Cerebellar cortex (tissue), 1 donor: ENCODE measurements around the gene FAM177A1.
A peak's percentile ranks its signal among the peaks of the same experiment; 100 is the strongest.
"Not testable (repeated sequence)": the region's sequence is repeated elsewhere in the genome, so short reads cannot be mapped to it uniquely, and the experiment has no call there.

Experiments
- DNase-seq: peaks from one replicate; pipeline ENCODE4 v3.0.0-alpha.2; 2015; ENCODE audit warnings: low spot score

Gene FAM177A1

GRCh38 chr14:35046048-35046750 is at the start of gene FAM177A1:
TSS of gene FAM177A1 (plus strand) at chr14:35046272. CDS start at chr14:35046464, 192 bp downstream.
- DNase-seq: peak; percentile 97

- peak; percentile 40 for DNase-seq
Observed at GRCh38 chr14:34997762-34998161, 48.3 kb upstream of the FAM177A1 start.

GRCh38 chr14:34999500-34999899 is 46.6 kb upstream of the FAM177A1 start:
- no peak for DNase-seq

- no peak for DNase-seq
Observed at GRCh38 chr14:35001621-35002020, 44.5 kb upstream of the FAM177A1 start.

GRCh38 chr14:35004839-35005238 is 41.2 kb upstream of the FAM177A1 start:
- no peak for DNase-seq

GRCh38 chr14:35016568-35016967 is 29.5 kb upstream of the FAM177A1 start:
- DNase-seq: no peak

GRCh38 chr14:35020713-35021112 is 25.4 kb upstream of the FAM177A1 start:
- DNase-seq: no peak

- DNase-seq: no peak
Observed at GRCh38 chr14:35028435-35028834, 17.6 kb upstream of the FAM177A1 start.

GRCh38 chr14:35032562-35032961 is 13.5 kb upstream of the FAM177A1 start:
- DNase-seq: no peak

GRCh38 chr14:35034440-35034833 is 11.6 kb upstream of the FAM177A1 start:
- no peak for DNase-seq

- DNase-seq: not testable (repeated sequence)
Observed at GRCh38 chr14:35034944-35035554, 11.0 kb upstream of the FAM177A1 start.

- DNase-seq: not testable (repeated sequence)
Observed at GRCh38 chr14:35038312-35038711, 7.8 kb upstream of the FAM177A1 start.

- DNase-seq: no peak
Observed at GRCh38 chr14:35042632-35043031, 3.4 kb upstream of the FAM177A1 start.

GRCh38 chr14:35043046-35043445 is 3.0 kb upstream of the FAM177A1 start:
- no peak for DNase-seq

- no peak for DNase-seq
Observed at GRCh38 chr14:35044939-35045797, 904 bp upstream of the FAM177A1 start.

- DNase-seq: no peak
Observed at GRCh38 chr14:35045798-35046047, 349 bp upstream of the FAM177A1 start.

- peak; percentile 42 for DNase-seq
Observed at GRCh38 chr14:35046751-35047536, 872 bp downstream of the FAM177A1 start.

GRCh38 chr14:35047976-35048513 is 2.0 kb downstream of the FAM177A1 start:
- DNase-seq: no peak

GRCh38 chr14:35050652-35051051 is 4.6 kb downstream of the FAM177A1 start:
- no peak for DNase-seq

GRCh38 chr14:35051796-35052195 is 5.7 kb downstream of the FAM177A1 start:
- no peak for DNase-seq

- DNase-seq: no peak
Observed at GRCh38 chr14:35052637-35053036, 6.6 kb downstream of the FAM177A1 start.
